ENCODE measurements around the gene LRBA.
"Not testable (repeated sequence)": the region's sequence is repeated elsewhere in the genome, so short reads cannot be mapped to it uniquely, and the experiment has no call there.

The LRBA gene

GRCh38 chr4:150418757-150419410 lies 596.2 kb downstream of the LRBA start:
- DNase-seq (ENCODE audit: insufficient read length) (no peak), FAIRE-seq (no peak)
- TF ChIP-seq POLR2AphosphoS5 (IDR thresholded peaks at IDR 0.05; ENCODE audit: low read depth, low read length) (no peak), TAF1 (IDR thresholded peaks at IDR 0.05; ENCODE audit: borderline replicate concordance, low read depth, low read length) (no peak), POLR2A (IDR thresholded peaks at IDR 0.05; ENCODE audit: low read depth, low read length) (no peak)

GRCh38 chr4:150415213-150415612 lies 599.9 kb downstream of the LRBA start:
- FAIRE-seq (no peak), DNase-seq (ENCODE audit: insufficient read length) (no peak)
- TF ChIP-seq POLR2A (IDR thresholded peaks at IDR 0.05; ENCODE audit: low read depth, low read length), result no peak
- no peak for TF ChIP-seq TAF1 (IDR thresholded peaks at IDR 0.05; ENCODE audit: borderline replicate concordance, low read depth, low read length)
- TF ChIP-seq POLR2AphosphoS5 (IDR thresholded peaks at IDR 0.05; ENCODE audit: low read depth, low read length), result no peak

GRCh38 chr4:150411520-150411919 lies 603.6 kb downstream of the LRBA start:
- DNase-seq (ENCODE audit: insufficient read length) (no peak), FAIRE-seq (no peak)
- TF ChIP-seq POLR2AphosphoS5 (IDR thresholded peaks at IDR 0.05; ENCODE audit: low read depth, low read length), result no peak
- no peak for TF ChIP-seq TAF1 (IDR thresholded peaks at IDR 0.05; ENCODE audit: borderline replicate concordance, low read depth, low read length)
- no peak for TF ChIP-seq POLR2A (IDR thresholded peaks at IDR 0.05; ENCODE audit: low read depth, low read length)

GRCh38 chr4:150402871-150403272 lies 612.2 kb downstream of the LRBA start:
- TF ChIP-seq TAF1 (IDR thresholded peaks at IDR 0.05; ENCODE audit: borderline replicate concordance, low read depth, low read length) (no peak), POLR2AphosphoS5 (IDR thresholded peaks at IDR 0.05; ENCODE audit: low read depth, low read length) (no peak), POLR2A (IDR thresholded peaks at IDR 0.05; ENCODE audit: low read depth, low read length) (no peak)
- DNase-seq (ENCODE audit: insufficient read length) (no peak), FAIRE-seq (no peak)

- FAIRE-seq (no peak), DNase-seq (ENCODE audit: insufficient read length) (no peak)
- TF ChIP-seq POLR2A (IDR thresholded peaks at IDR 0.05; ENCODE audit: low read depth, low read length) (no peak), POLR2AphosphoS5 (IDR thresholded peaks at IDR 0.05; ENCODE audit: low read depth, low read length) (no peak), TAF1 (IDR thresholded peaks at IDR 0.05; ENCODE audit: borderline replicate concordance, low read depth, low read length) (no peak)
These were observed 613.9 kb downstream of the LRBA start for GRCh38 chr4:150401083-150401687.

GRCh38 chr4:150395872-150396271 lies 619.2 kb downstream of the LRBA start:
- TF ChIP-seq POLR2A (IDR thresholded peaks at IDR 0.05; ENCODE audit: low read depth, low read length) (no peak), POLR2AphosphoS5 (IDR thresholded peaks at IDR 0.05; ENCODE audit: low read depth, low read length) (no peak), TAF1 (IDR thresholded peaks at IDR 0.05; ENCODE audit: borderline replicate concordance, low read depth, low read length) (no peak)
- no peak for FAIRE-seq
- no peak for DNase-seq (ENCODE audit: insufficient read length)

GRCh38 chr4:150394046-150394445 lies 621.0 kb downstream of the LRBA start:
- no peak for DNase-seq (ENCODE audit: insufficient read length)
- FAIRE-seq, result no peak
- TF ChIP-seq POLR2AphosphoS5 (IDR thresholded peaks at IDR 0.05; ENCODE audit: low read depth, low read length), result no peak
- TF ChIP-seq TAF1 (IDR thresholded peaks at IDR 0.05; ENCODE audit: borderline replicate concordance, low read depth, low read length), result no peak
- TF ChIP-seq POLR2A (IDR thresholded peaks at IDR 0.05; ENCODE audit: low read depth, low read length), result no peak

GRCh38 chr4:150391052-150391451 lies 624.0 kb downstream of the LRBA start:
- DNase-seq (ENCODE audit: insufficient read length) (no peak), FAIRE-seq (no peak)
- no peak for TF ChIP-seq TAF1 (IDR thresholded peaks at IDR 0.05; ENCODE audit: borderline replicate concordance, low read depth, low read length)
- no peak for TF ChIP-seq POLR2AphosphoS5 (IDR thresholded peaks at IDR 0.05; ENCODE audit: low read depth, low read length)
- TF ChIP-seq POLR2A (IDR thresholded peaks at IDR 0.05; ENCODE audit: low read depth, low read length), result no peak

GRCh38 chr4:150390531-150390910 lies 624.6 kb downstream of the LRBA start:
- no peak for FAIRE-seq
- TF ChIP-seq TAF1 (IDR thresholded peaks at IDR 0.05; ENCODE audit: borderline replicate concordance, low read depth, low read length) (no peak), POLR2A (IDR thresholded peaks at IDR 0.05; ENCODE audit: low read depth, low read length) (no peak), POLR2AphosphoS5 (IDR thresholded peaks at IDR 0.05; ENCODE audit: low read depth, low read length) (no peak)
- no peak for DNase-seq (ENCODE audit: insufficient read length)

- TF ChIP-seq POLR2AphosphoS5 (IDR thresholded peaks at IDR 0.05; ENCODE audit: low read depth, low read length), result no peak
- no peak for TF ChIP-seq TAF1 (IDR thresholded peaks at IDR 0.05; ENCODE audit: borderline replicate concordance, low read depth, low read length)
- no peak for TF ChIP-seq POLR2A (IDR thresholded peaks at IDR 0.05; ENCODE audit: low read depth, low read length)
- FAIRE-seq, result no peak
- DNase-seq (ENCODE audit: insufficient read length), result no peak
These were observed 625.1 kb downstream of the LRBA start for GRCh38 chr4:150389896-150390530.

GRCh38 chr4:150387981-150388380 lies 627.1 kb downstream of the LRBA start:
- TF ChIP-seq TAF1 (IDR thresholded peaks at IDR 0.05; ENCODE audit: borderline replicate concordance, low read depth, low read length) (no peak), POLR2AphosphoS5 (IDR thresholded peaks at IDR 0.05; ENCODE audit: low read depth, low read length) (no peak), POLR2A (IDR thresholded peaks at IDR 0.05; ENCODE audit: low read depth, low read length) (no peak)
- no peak for FAIRE-seq
- DNase-seq (ENCODE audit: insufficient read length), result no peak

- not testable (repeated sequence) for DNase-seq (ENCODE audit: insufficient read length); FAIRE-seq
These were observed 628.7 kb downstream of the LRBA start for GRCh38 chr4:150386415-150386814.

All from GM12892 (cell line).